Fibroblast of lung (primary cell): Measurements from ENCODE around the gene PLCL1. TPM values are rescaled to one million over a fixed set of nuclear protein-coding genes. Genes with fewer than 3 reads are reported as not detected.

Source experiments
- DNase-seq, 2 donors: peaks; one replicate each; pipeline versions ENCODE4 v3.0.0 to v3.0.0-alpha.2; 2010; ENCODE audit warnings: low read depth in 2 of 2
- H2AFZ ChIP-seq: 2 replicates; pipeline ENCODE4 v1.5.1; 2012; ENCODE audit warnings: low read length, control low read depth, inconsistent platforms
- H3K27ac ChIP-seq: 2 replicates; pipeline ENCODE4 v1.5.1; 2011; ENCODE audit warnings: low read length, control low read depth; ENCODE audit not compliant: insufficient read depth
- H3K27me3 ChIP-seq: 2 replicates; pipeline ENCODE4 v1.5.1; 2011; ENCODE audit warnings: mild to moderate bottlenecking, low read length; ENCODE audit not compliant: control insufficient read depth, insufficient read depth
- H3K36me3 ChIP-seq: 2 replicates; pipeline ENCODE4 v1.5.1; 2011; ENCODE audit warnings: low read length; ENCODE audit not compliant: control insufficient read depth, insufficient read depth
- H3K4me1 ChIP-seq: 2 replicates; pipeline ENCODE4 v1.5.1; 2011; ENCODE audit warnings: low read length; ENCODE audit not compliant: control insufficient read depth, insufficient read depth; ENCODE audit errors: extremely low read depth
- H3K4me2 ChIP-seq: 2 replicates; pipeline ENCODE4 v1.5.1; 2011; ENCODE audit warnings: low read length, control low read depth; ENCODE audit not compliant: insufficient read depth; ENCODE audit errors: extremely low read depth
- H3K4me3 ChIP-seq, 4 experiments: fragments of 200-600 bp in 1 of 4; sonication (generic) in 1 of 4; replicated peaks in 1 of 4; 2 replicates each; pipeline ENCODE4 v1.5.1; 2011 to 2016; ENCODE audit warnings: low read length in 4 of 4, low read depth in 3 of 4, mild to moderate bottlenecking in 3 of 4, control low read depth in 2 of 4, inconsistent platforms in 1 of 4, mixed read lengths in 1 of 4; ENCODE audit not compliant: insufficient read depth in 1 of 4; ENCODE audit errors: control extremely low read depth in 1 of 4
- H3K79me2 ChIP-seq: 2 replicates; pipeline ENCODE4 v1.5.1; 2012; ENCODE audit warnings: mild to moderate bottlenecking, low read length, inconsistent platforms; ENCODE audit not compliant: control insufficient read depth, insufficient read depth
- H3K9ac ChIP-seq: 2 replicates; pipeline ENCODE4 v1.5.1; 2011; ENCODE audit warnings: mild to moderate bottlenecking, low read length, control low read depth; ENCODE audit not compliant: insufficient read depth
- H3K9me3 ChIP-seq: 2 replicates; pipeline ENCODE4 v1.5.1; 2012; ENCODE audit warnings: low read depth, low read length; ENCODE audit not compliant: control insufficient read depth, insufficient read depth
- H4K20me1 ChIP-seq: 2 replicates; pipeline ENCODE4 v1.5.1; 2011; ENCODE audit warnings: low read length; ENCODE audit not compliant: control insufficient read depth, insufficient read depth; ENCODE audit errors: extremely low read depth
- CTCF ChIP-seq, 2 donors: IDR thresholded peaks in 1 of 2; conservative IDR thresholded peaks in 1 of 2; 1 replicate in 1 of 2; 2 replicates in 1 of 2; pipeline ENCODE4 v1.5.1; 2011 to 2012; ENCODE audit warnings: low read length in 2 of 2, control low read depth in 1 of 2, inconsistent platforms in 1 of 2, low read depth in 1 of 2, mild to moderate bottlenecking in 1 of 2
- EZH2 ChIP-seq: IDR thresholded peaks from 2 replicates; pipeline ENCODE4 v1.5.1; 2012; ENCODE audit warnings: low read length, control low read depth, mild to moderate bottlenecking; ENCODE audit errors: missing control alignments
- polyA plus RNA-seq, 2 donors: library from polyadenylated mRNA; depleted of rRNA in 1 of 2; stranded (reverse) in 1 of 2; unstranded in 1 of 2; fragments of >200 nt; gene quantifications; 2 replicates each; pipeline ENCODE4 v1.2.1, GENCODE V29; 2011 to 2012; ENCODE audit warnings: missing spikeins in 1 of 2
- total RNA-seq: library from RNA; depleted of rRNA; stranded (reverse); fragments of >200 nt; gene quantifications from 2 replicates; pipeline ENCODE4 v1.2.1, GENCODE V29; 2014

Gene PLCL1
- total and polyA plus RNA-seq, 2 donors (not counting 1 experiment from before 2014, with no cell fraction given) = 0.48 to 0.83 TPM

GRCh38 chr2:197867624-197868023, 63.2 kb downstream of the PLCL1 start:
- Histone ChIP-seq H2AFZ (no peak overlapping the region), H3K36me3 (no peaks in the 10 kb centered on the region), H3K4me3 (no peak overlapping the region), H3K9ac (no peak overlapping the region), H3K4me2 (no peak overlapping the region), H3K79me2 (no peaks in the 10 kb centered on the region), H3K4me1 (no peaks in the 10 kb centered on the region), H4K20me1 (no peaks in the 10 kb centered on the region), H3K9me3 (no peaks in the 10 kb centered on the region), H3K27me3 (no peaks in the 10 kb centered on the region), H3K27ac (no peak overlapping the region)
- TF ChIP-seq EZH2 (no peak), CTCF (conservative IDR thresholded peaks at IDR 0.05 in 1 of 2, IDR thresholded peaks at IDR 0.05 in 1 of 2; ENCODE audit: low read depth in 1 of 2, low read length in 2 of 2) (no peak)
- no peak for DNase-seq

- no peak for DNase-seq
- Histone ChIP-seq H3K4me3 (no peak overlapping the region), H3K9me3 (no peaks in the 10 kb centered on the region), H3K4me2 (no peak overlapping the region), H3K27me3 (no peaks in the 10 kb centered on the region), H2AFZ (no peak overlapping the region), H3K9ac (no peak overlapping the region), H3K36me3 (no peaks in the 10 kb centered on the region), H3K27ac (no peak overlapping the region), H4K20me1 (no peaks in the 10 kb centered on the region), H3K79me2 (no peaks in the 10 kb centered on the region), H3K4me1 (no peaks in the 10 kb centered on the region)
- no peak for TF ChIP-seq CTCF (conservative IDR thresholded peaks at IDR 0.05 in 1 of 2, IDR thresholded peaks at IDR 0.05 in 1 of 2; ENCODE audit: low read depth in 1 of 2, low read length in 2 of 2)
- no peak for TF ChIP-seq EZH2
Observed at GRCh38 chr2:197868206-197868605, 63.8 kb downstream of the PLCL1 start.

GRCh38 chr2:197869041-197869440, 64.6 kb downstream of the PLCL1 start:
- DNase-seq = no peak

More at GRCh38 chr2:197869041-197869440, 64.6 kb downstream of the PLCL1 start:
- no peak overlapping the region for H3K4me3 ChIP-seq
- no peaks in the 10 kb centered on the region for H3K27me3 ChIP-seq
- no peaks in the 10 kb centered on the region for H3K36me3 ChIP-seq
- H2AFZ ChIP-seq = no peak overlapping the region
- no peak for TF ChIP-seq EZH2
- TF ChIP-seq CTCF (conservative IDR thresholded peaks at IDR 0.05 in 1 of 2, IDR thresholded peaks at IDR 0.05 in 1 of 2; ENCODE audit: low read depth in 1 of 2, low read length in 2 of 2) = no peak
- no peaks in the 10 kb centered on the region for H4K20me1 ChIP-seq
- H3K27ac ChIP-seq = no peak overlapping the region
- no peak overlapping the region for H3K4me2 ChIP-seq
- H3K79me2 ChIP-seq = no peaks in the 10 kb centered on the region
- H3K9ac ChIP-seq = no peak overlapping the region
- H3K4me1 ChIP-seq = peaks cover 3% of the 10 kb centered on the region
- H3K9me3 ChIP-seq = no peaks in the 10 kb centered on the region
